Activated T-helper 1 cell treated with anti-CD3 and anti-CD28 coated beads, Interleukin-12 subunit alpha, Interleukin-12 subunit beta, Interleukin-2, Interleukin-4 antibody, amounts not matched to agents 30 ng/mL and 10 ng/mL and 1 ng/mL, durations not matched to agents 14 hours and 24 hours and 36 hours (primary cell): ENCODE data around the gene TXNDC8. TPM values are rescaled to one million over a fixed set of nuclear protein-coding genes. Genes with fewer than 3 reads are reported as not detected.

ENCODE experiments used
- DNase-seq: peaks from one replicate; pipeline ENCODE4 v3.0.0; 2021; ENCODE audit warnings: low spot score
- H3K27ac Mint-ChIP-seq: one replicate; pipeline ENCODE4 v1.8.0; 2021; ENCODE audit warnings: mild to moderate bottlenecking, mixed read lengths
- H3K27me3 Mint-ChIP-seq: one replicate; pipeline ENCODE4 v1.8.0; 2022; ENCODE audit warnings: mild to moderate bottlenecking, moderate library complexity, mixed read lengths; ENCODE audit not compliant: insufficient read depth
- H3K36me3 Mint-ChIP-seq: one replicate; pipeline ENCODE4 v1.8.0; 2021; ENCODE audit warnings: low read depth, mixed read lengths
- H3K4me1 Mint-ChIP-seq: one replicate; pipeline ENCODE4 v1.8.0; 2021; ENCODE audit warnings: low read depth, mixed read lengths
- H3K4me3 Mint-ChIP-seq: one replicate; pipeline ENCODE4 v1.8.0; 2021; ENCODE audit warnings: mild to moderate bottlenecking, moderate library complexity, mixed read lengths
- H3K9me3 Mint-ChIP-seq: one replicate; pipeline ENCODE4 v1.8.0; 2021; ENCODE audit warnings: mixed read lengths
- intact Hi-C: fragments of 100-400 bp; cut with micrococcal nuclease; formaldehyde crosslinking; loops from one replicate; pipeline ENCODE4 v1.15.1; 2024
- total RNA-seq: library from RNA; stranded (reverse); gene quantifications from 2 replicates; pipeline ENCODE4 v1.2.3, GENCODE V29; 2022

TXNDC8 gene
- total RNA-seq, 1 donor from 2014 or later, result not detected

GRCh38 chr9:110257956-110258355, 79.7 kb downstream of the TXNDC8 start:
- H3K4me3 Mint-ChIP-seq, result peak overlapping the region; percentile 98
- H3K9me3 Mint-ChIP-seq, result no peaks in the 10 kb centered on the region
- peaks cover 17% of the 10 kb centered on the region for H3K27me3 Mint-ChIP-seq
- H3K36me3 Mint-ChIP-seq, result peaks cover 16% of the 10 kb centered on the region
- peak overlapping the region; percentile 99 for H3K27ac Mint-ChIP-seq
- intact Hi-C loops, result loop anchor here (1.0 to 10.0 kb wide), 10 partner anchors 109 to 1374 kb away; partner anchors contain the start of genes ABITRAM, DNAJC25, ELP1 and TMEM245
- DNase-seq, result no peak
- peaks cover 45% of the 10 kb centered on the region for H3K4me1 Mint-ChIP-seq

GRCh38 chr9:110257097-110257841, 80.4 kb downstream of the TXNDC8 start:
- peaks cover 21% of the 10 kb centered on the region for H3K36me3 Mint-ChIP-seq

GRCh38 chr9:110256380-110257096, 81.1 kb downstream of the TXNDC8 start, which contains the start of gene TXN:
TXN (minus strand) TSS chr9:110256507; CDS start chr9:110256435, 72 bp downstream.
- peaks cover 59% of the 10 kb centered on the region for H3K4me1 Mint-ChIP-seq
- peaks cover 10% of the 10 kb centered on the region for H3K27me3 Mint-ChIP-seq

More at GRCh38 chr9:110257097-110257841, 80.4 kb downstream of the TXNDC8 start:
- Mint-ChIP-seq H3K4me1 (peaks cover 52% of the 10 kb centered on the region), H3K27ac (peak overlapping the region; percentile 99), H3K27me3 (peaks cover 17% of the 10 kb centered on the region), H3K4me3 (peak overlapping the region; percentile 98), H3K9me3 (no peaks in the 10 kb centered on the region)
- DNase-seq, result peak; percentile 14
- intact Hi-C loops, result loop anchor here (1.0 to 10.0 kb wide), 10 partner anchors 108 to 1375 kb away; partner anchors contain the start of genes ABITRAM, DNAJC25, ELP1 and TMEM245

GRCh38 chr9:110255463-110256379, 81.9 kb downstream of the TXNDC8 start:
- intact Hi-C loops, result loop anchor here (2.0 to 10.0 kb wide), 9 partner anchors 107 to 1377 kb away; partner anchors contain the start of genes ABITRAM, DNAJC25, ELP1 and TMEM245

More at GRCh38 chr9:110256380-110257096, 81.1 kb downstream of the TXNDC8 start, which contains the start of gene TXN:
- H3K27ac Mint-ChIP-seq, result peak within 1 kb of the TSS; percentile 100
- no peaks in the 10 kb centered on the region for H3K9me3 Mint-ChIP-seq
- intact Hi-C loops, result loop anchor here (1.0 to 10.0 kb wide), 10 partner anchors 108 to 1376 kb away; partner anchors contain the start of genes ABITRAM, DNAJC25, ELP1 and TMEM245
- peaks cover 23% of the 10 kb centered on the region for H3K36me3 Mint-ChIP-seq
- peak; percentile 85 for DNase-seq
- H3K4me3 Mint-ChIP-seq, result peak within 1 kb of the TSS; percentile 98

GRCh38 chr9:110255034-110255462, 82.6 kb downstream of the TXNDC8 start:
- peak overlapping the region; percentile 100 for H3K27ac Mint-ChIP-seq
- H3K9me3 Mint-ChIP-seq, result no peaks in the 10 kb centered on the region
- H3K4me1 Mint-ChIP-seq, result peaks cover 64% of the 10 kb centered on the region
- H3K27me3 Mint-ChIP-seq, result peaks cover 2% of the 10 kb centered on the region
- H3K36me3 Mint-ChIP-seq, result peaks cover 31% of the 10 kb centered on the region
- H3K4me3 Mint-ChIP-seq, result peak overlapping the region; percentile 98
- intact Hi-C loops, result loop anchor here (2.0 to 10.0 kb wide), 6 partner anchors 360 to 1377 kb away; partner anchors contain the start of genes ABITRAM, DNAJC25, ELP1 and TMEM245
- DNase-seq, result no peak

More at GRCh38 chr9:110255463-110256379, 81.9 kb downstream of the TXNDC8 start:
- peak overlapping the region; percentile 100 for H3K27ac Mint-ChIP-seq
- H3K9me3 Mint-ChIP-seq, result no peaks in the 10 kb centered on the region
- peak; percentile 35 for DNase-seq
- H3K4me3 Mint-ChIP-seq, result peak overlapping the region; percentile 98
- H3K27me3 Mint-ChIP-seq, result peaks cover 4% of the 10 kb centered on the region
- H3K36me3 Mint-ChIP-seq, result peaks cover 25% of the 10 kb centered on the region
- peaks cover 59% of the 10 kb centered on the region for H3K4me1 Mint-ChIP-seq

GRCh38 chr9:110254500-110254899, 83.2 kb downstream of the TXNDC8 start:
- peaks cover 2% of the 10 kb centered on the region for H3K27me3 Mint-ChIP-seq

More at GRCh38 chr9:110254500-110254899, 83.2 kb downstream of the TXNDC8 start:
- no peak for DNase-seq
- Mint-ChIP-seq H3K9me3 (no peaks in the 10 kb centered on the region), H3K4me3 (peak overlapping the region; percentile 98), H3K27ac (peak overlapping the region; percentile 100), H3K36me3 (peaks cover 34% of the 10 kb centered on the region), H3K4me1 (peaks cover 70% of the 10 kb centered on the region)
- intact Hi-C loops, result loop anchor here (2.0 to 10.0 kb wide), 4 partner anchors 360 to 1140 kb away; partner anchors contain the start of gene TMEM245

Other genes starting within 250 kb of the TXNDC8 start
- not detected in 2 replicates for gene C9orf152, start 129.7 kb downstream of the TXNDC8 start, total RNA-seq
- 412 and 422 TPM in 2 replicates for gene TXN, start 81.4 kb downstream of the TXNDC8 start, total RNA-seq
- gene SVEP1, start 241.9 kb upstream of the TXNDC8 start, total RNA-seq, result not detected in 2 replicates